Measurements from ENCODE around the gene CA7. TPM values are rescaled to one million over a fixed set of nuclear protein-coding genes. Genes with fewer than 3 reads are reported as not detected.
A peak's percentile ranks its signal among the peaks of the same experiment; 100 is the strongest.

The CA7 gene
- total RNA-seq, 4 donors from 2014 or later = not detected

- no peak overlapping the region for H3K4me3 ChIP-seq
- TF ChIP-seq POLR2A (IDR thresholded peaks at IDR 0.05) = no peak
- no peak for TF ChIP-seq EP300 (IDR thresholded peaks at IDR 0.05)
- TF ChIP-seq CTCF (IDR thresholded peaks at IDR 0.05) = no peak
- 40 to 44% methylated on average over 7 of the region's 7 CpGs for WGBS, 2 donors
- no peaks in the 10 kb centered on the region for H3K27me3 ChIP-seq
- H3K4me1 ChIP-seq = peaks cover 0 to 82% (median 33%) of the 10 kb centered on the region in 4 donors
- H3K27ac ChIP-seq = peak overlapping the region; percentile 62 to 88 (median 82)
- no peak for DNase-seq (ENCODE audit: low spot score in 2 of 2)
- H3K9me3 ChIP-seq = no peaks in the 10 kb centered on the region
- no peaks in the 10 kb centered on the region for H3K36me3 ChIP-seq
Measured at GRCh38 chr16:66900721-66901441, 56.7 kb downstream of the CA7 start.

GRCh38 chr16:66901626-66902025 lies 57.4 kb downstream of the CA7 start:
- no peaks in the 10 kb centered on the region for H3K27me3 ChIP-seq
- 88 to 92% methylated on average over 10 of the region's 10 CpGs for WGBS, 2 donors

GRCh38 chr16:66902648-66903543 lies 58.7 kb downstream of the CA7 start:
- 48 to 55% methylated on average over 8 to 14 of the region's 14 CpGs for WGBS, 2 donors
- peak overlapping the region; percentile 16 to 77 (median 52) for H3K27ac ChIP-seq
- no peaks in the 10 kb centered on the region for H3K27me3 ChIP-seq
- DNase-seq (ENCODE audit: low spot score in 2 of 2) = no peak
- peaks cover 0 to 68% (median 31%) of the 10 kb centered on the region in 4 donors for H3K4me1 ChIP-seq
- no peaks in the 10 kb centered on the region for H3K36me3 ChIP-seq
- TF ChIP-seq CTCF (IDR thresholded peaks at IDR 0.05) = no peak
- no peak for TF ChIP-seq POLR2A (IDR thresholded peaks at IDR 0.05)
- TF ChIP-seq EP300 (IDR thresholded peaks at IDR 0.05) = no peak
- H3K4me3 ChIP-seq = no peak overlapping the region
- H3K9me3 ChIP-seq = no peaks in the 10 kb centered on the region

More at GRCh38 chr16:66901626-66902025, 57.4 kb downstream of the CA7 start:
- H3K9me3 ChIP-seq = no peaks in the 10 kb centered on the region
- H3K27ac ChIP-seq = peak overlapping the region; percentile 27 to 88 (median 82)
- no peak for TF ChIP-seq CTCF (IDR thresholded peaks at IDR 0.05)
- peaks cover 0 to 77% (median 33%) of the 10 kb centered on the region in 4 donors for H3K4me1 ChIP-seq
- H3K36me3 ChIP-seq = no peaks in the 10 kb centered on the region
- no peak overlapping the region for H3K4me3 ChIP-seq
- no peak for DNase-seq (ENCODE audit: low spot score in 2 of 2)

Other genes with a start within 250 kb of the CA7 start
- gene CMTM3, start 239.7 kb upstream of the CA7 start, total RNA-seq = 10 to 100 TPM; 19.3 to 43.9 (median 38.5) TPM
- 10 to 100 TPM; 14.2 to 22.7 (median 19.6) TPM for gene CMTM4, start 147.7 kb upstream of the CA7 start, total RNA-seq
- 100 to 1,000 TPM; 248 to 363 (median 266) TPM for gene DYNC1LI2, start 92.8 kb upstream of the CA7 start, total RNA-seq
- gene TERB1, start 42.8 kb upstream of the CA7 start, total RNA-seq = not detected
- gene NAE1, start 13.4 kb upstream of the CA7 start, total RNA-seq = 10 to 100 TPM; 29.4 to 45.7 (median 34.6) TPM
- 10 to 100 TPM; 12.3 to 29.9 (median 15.5) TPM for gene PDP2, start 36.1 kb downstream of the CA7 start, total RNA-seq
- gene CDH16, start 74.5 kb downstream of the CA7 start, total RNA-seq = 1 to 10 TPM in 2 of 4 donors, under 1 TPM in 2; 0.30 to 2.5 (median 1.4) TPM
- 100 to 1,000 TPM in 3 of 4 donors, 10 to 100 TPM in 1; 23.7 to 132 (median 109) TPM for gene RRAD, start 81.1 kb downstream of the CA7 start, total RNA-seq
- gene CIAO2B, start 90.0 kb downstream of the CA7 start, total RNA-seq = 100 to 1,000 TPM in 2 of 4 donors, 10 to 100 TPM in 2; 57.1 to 111 (median 89.9) TPM
- gene CES2, start 91.1 kb downstream of the CA7 start, total RNA-seq = 10 to 100 TPM; 29.2 to 45.0 (median 34.4) TPM
- 1 to 10 TPM in 2 of 4 donors, under 1 TPM in 2; 0.21 to 9.2 (median 0.81) TPM for gene CES3, start 116.9 kb downstream of the CA7 start, total RNA-seq
- gene CES4A, start 144.2 kb downstream of the CA7 start, total RNA-seq = 10 to 100 TPM; 18.6 to 24.7 (median 21.2) TPM
- gene CBFB, start 184.7 kb downstream of the CA7 start, total RNA-seq = 10 to 100 TPM; 46.7 to 70.5 (median 59.9) TPM

Data from tibial nerve (tissue), 4 donors.